Measurements from ENCODE around the gene DENND5A. TPM values are rescaled to one million over a fixed set of nuclear protein-coding genes. Genes with fewer than 3 reads are reported as not detected.

DENND5A gene
- total and polyA plus RNA-seq, 4 donors = 7.9 to 45.8 (median 18.2) TPM

- no peaks in the 10 kb centered on the region for H3K9me3 ChIP-seq (ENCODE audit: control insufficient read depth in 4 of 4, low read length in 3 of 4)
- no peak overlapping the region for H3K9ac ChIP-seq (ENCODE audit: low read depth in 1 of 2, low read length in 2 of 2)
- no peak for DNase-seq (ENCODE audit: low spot score)
- H3K27me3 ChIP-seq (ENCODE audit: control insufficient read depth in 4 of 4, insufficient read depth in 4 of 4, low read length in 3 of 4) = no peaks in the 10 kb centered on the region
- peaks cover 0 to 1% (median 0%) of the 10 kb centered on the region in 4 donors for H3K4me1 ChIP-seq (ENCODE audit: control insufficient read depth in 4 of 4, insufficient read depth in 4 of 4, low read length in 3 of 4)
- no peak overlapping the region for H3K4me3 ChIP-seq (ENCODE audit: low read depth in 1 of 3, low read length in 3 of 3)
- no peak overlapping the region for H3K27ac ChIP-seq (ENCODE audit: low read depth in 1 of 2, low read length in 2 of 2)
- H3K36me3 ChIP-seq (ENCODE audit: control insufficient read depth in 4 of 4, insufficient read depth in 3 of 4, low read depth in 1 of 4, low read length in 3 of 4) = peaks cover 0 to 5% (median 1%) of the 10 kb centered on the region in 4 donors
- TF ChIP-seq MAX (IDR thresholded peaks at IDR 0.05) (no peak), FOXA2 (IDR thresholded peaks at IDR 0.05) (no peak), REST (IDR thresholded peaks at IDR 0.05) (no peak), HNF4A (conservative IDR thresholded peaks at IDR 0.05) (no peak), YY1 (IDR thresholded peaks at IDR 0.05) (no peak), JUND (IDR thresholded peaks at IDR 0.05) (no peak), CTCF (IDR thresholded peaks at IDR 0.05; ENCODE audit: low read depth, low read length, missing input control) (no peak), HNF4G (IDR thresholded peaks at IDR 0.05) (no peak), FOXA1 (IDR thresholded peaks at IDR 0.05) (no peak)
- TF ChIP-seq, protein P1, sequence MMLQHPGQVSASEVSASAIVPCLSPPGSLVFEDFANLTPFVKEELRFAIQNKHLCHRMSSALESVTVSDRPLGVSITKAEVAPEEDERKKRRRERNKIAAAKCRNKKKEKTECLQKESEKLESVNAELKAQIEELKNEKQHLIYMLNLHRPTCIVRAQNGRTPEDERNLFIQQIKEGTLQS (IDR thresholded peaks at IDR 0.05) = no peak
- WGBS = 91% methylated on average over 10 of the region's 10 CpGs
Measured at GRCh38 chr11:9301720-9302119, 36.6 kb upstream of the DENND5A start.

DNA sequence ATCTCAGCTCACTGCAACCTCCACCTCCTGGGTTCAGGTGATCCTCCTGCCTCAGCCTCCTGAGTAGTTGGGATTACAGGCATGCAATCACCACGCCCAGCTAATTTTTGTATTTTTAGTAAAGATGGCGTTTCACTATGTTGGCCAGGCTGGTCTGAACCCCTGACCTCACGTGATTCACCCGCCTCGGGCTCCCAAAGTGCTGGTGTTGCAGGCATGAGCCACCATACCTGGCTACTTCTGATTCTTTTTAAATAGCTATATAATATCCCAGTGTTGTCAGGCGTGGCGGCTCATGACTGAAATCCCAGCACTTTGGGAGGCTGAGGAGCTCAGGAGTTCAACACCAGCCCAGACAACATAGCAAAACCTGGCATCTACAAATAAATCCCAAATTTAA is 28.5 kb upstream of the DENND5A start:
- DNase-seq (ENCODE audit: low spot score) = no peak

More for the DNA sequence above, 28.5 kb upstream of the DENND5A start:
- no peak for TF ChIP-seq TAF1 (conservative IDR thresholded peaks at IDR 0.05)
- no peak for TF ChIP-seq GABPA (IDR thresholded peaks at IDR 0.05 in 1 of 2, conservative IDR thresholded peaks at IDR 0.05 in 1 of 2)
- TF ChIP-seq YY1 (IDR thresholded peaks at IDR 0.05) = no peak
- no peak for TF ChIP-seq NR2F2 (IDR thresholded peaks at IDR 0.05)
- no peak for TF ChIP-seq FOXA1 (IDR thresholded peaks at IDR 0.05)
- TF ChIP-seq HNF4A (conservative IDR thresholded peaks at IDR 0.05) = no peak
- no peak for TF ChIP-seq MAX (IDR thresholded peaks at IDR 0.05)
- TF ChIP-seq RXRA (IDR thresholded peaks at IDR 0.05) = no peak
- TF ChIP-seq EGR1 (IDR thresholded peaks at IDR 0.05; ENCODE audit: low read depth in 2 of 2) = no peak
- TF ChIP-seq SP1 (IDR thresholded peaks at IDR 0.05) = no peak
- TF ChIP-seq HNF4G (IDR thresholded peaks at IDR 0.05) = no peak
- no peak for TF ChIP-seq CTCF (IDR thresholded peaks at IDR 0.05; ENCODE audit: low read depth, low read length, missing input control)
- no peak overlapping the region for H3K4me3 ChIP-seq (ENCODE audit: low read depth in 1 of 3, low read length in 3 of 3)
- no peak overlapping the region for H3K27ac ChIP-seq (ENCODE audit: low read depth in 1 of 2, low read length in 2 of 2)
- H3K27me3 ChIP-seq (ENCODE audit: control insufficient read depth in 4 of 4, insufficient read depth in 4 of 4, low read length in 3 of 4) = no peaks in the 10 kb centered on the region
- H3K4me1 ChIP-seq (ENCODE audit: control insufficient read depth in 4 of 4, insufficient read depth in 4 of 4, low read length in 3 of 4) = no peaks in the 10 kb centered on the region
- no peaks in the 10 kb centered on the region for H3K9me3 ChIP-seq (ENCODE audit: control insufficient read depth in 4 of 4, low read length in 3 of 4)
- H3K9ac ChIP-seq (ENCODE audit: low read depth in 1 of 2, low read length in 2 of 2) = no peak overlapping the region
- 97% methylated on average over 7 of the region's 7 CpGs for WGBS
- H3K36me3 ChIP-seq (ENCODE audit: control insufficient read depth in 4 of 4, insufficient read depth in 3 of 4, low read depth in 1 of 4, low read length in 3 of 4) = peaks cover 0 to 6% (median 5%) of the 10 kb centered on the region in 4 donors

Measured in liver (tissue), 9 donors.